Astrocyte of the hippocampus (primary cell): ENCODE data around the gene FILIP1L.
A peak's percentile ranks its signal among the peaks of the same experiment; 100 is the strongest.
"Not testable (repeated sequence)": the region's sequence is repeated elsewhere in the genome, so short reads cannot be mapped to it uniquely, and the experiment has no call there.

Experiments
- DNase-seq: peaks from one replicate; pipeline ENCODE4 v3.0.0; 2011; ENCODE audit warnings: low read depth, low spot score

FILIP1L gene

DNA sequence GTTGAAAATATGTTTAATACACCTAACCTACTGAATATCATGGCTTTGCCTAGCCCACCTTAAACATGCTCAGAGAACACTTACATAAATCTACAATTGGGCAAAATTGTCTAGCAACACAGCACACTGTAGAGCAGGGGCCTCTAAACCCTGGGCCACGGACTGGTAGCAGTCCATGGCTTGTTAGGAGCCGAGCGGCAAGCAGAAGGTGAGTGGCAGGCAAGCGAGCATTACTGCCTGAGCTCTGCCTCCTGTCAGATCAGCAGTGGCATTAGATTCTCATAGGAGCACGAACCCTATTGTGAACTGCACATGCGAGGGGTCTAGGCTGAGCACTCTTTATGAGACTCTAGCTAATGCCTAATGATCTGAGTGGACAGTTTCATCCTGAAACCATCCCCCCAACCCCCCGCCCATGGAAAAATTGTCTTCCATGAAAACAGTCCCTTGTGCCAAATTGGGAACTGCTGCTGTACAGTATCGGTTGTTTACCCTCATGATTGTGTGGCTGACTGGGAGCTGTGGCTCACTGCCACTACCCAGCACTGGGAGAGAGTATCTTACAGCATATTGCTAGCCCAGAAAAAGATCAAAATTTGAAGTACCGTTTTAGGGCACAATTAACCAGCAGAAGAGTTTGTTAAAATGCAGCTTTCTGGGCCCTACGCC, 270.6 kb downstream of the FILIP1L start:
- DNase-seq = peak; percentile 53

DNA sequence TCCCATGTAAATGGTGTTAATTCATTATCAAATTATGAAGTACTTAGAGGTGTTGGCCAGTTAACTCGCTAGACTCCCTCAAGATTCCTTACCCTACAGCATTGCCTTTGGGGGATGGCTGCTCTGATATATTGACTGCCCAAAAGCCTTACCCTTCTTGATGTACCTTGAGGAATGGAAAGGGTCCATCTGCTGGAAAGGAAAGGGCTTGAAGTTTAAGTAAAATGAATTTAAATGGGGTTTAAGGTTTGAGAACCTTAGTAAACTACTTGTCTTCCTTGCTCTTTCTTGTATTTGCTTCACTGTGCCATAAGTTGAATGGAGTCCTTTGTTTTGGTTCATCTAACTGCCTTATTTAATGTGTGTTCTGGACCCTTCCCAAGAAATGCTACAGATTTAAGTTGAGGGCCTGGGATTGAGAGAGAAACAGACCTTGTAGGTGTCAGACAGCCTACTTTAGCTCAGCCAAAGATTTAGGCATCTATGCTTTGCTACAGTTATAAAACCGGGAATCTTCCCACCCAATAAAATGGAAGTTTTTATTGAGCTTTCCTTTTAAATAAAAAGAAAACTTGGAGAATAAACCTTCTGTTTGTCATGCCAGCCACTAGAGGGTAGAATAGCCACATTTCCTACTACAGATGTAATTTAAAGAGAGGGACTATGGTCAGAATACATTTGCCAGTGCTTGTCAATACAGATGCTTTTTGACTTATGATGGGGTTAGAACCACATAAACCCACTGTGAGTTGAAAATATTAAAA, 271.3 kb downstream of the FILIP1L start:
- DNase-seq = peak; percentile 73

DNA sequence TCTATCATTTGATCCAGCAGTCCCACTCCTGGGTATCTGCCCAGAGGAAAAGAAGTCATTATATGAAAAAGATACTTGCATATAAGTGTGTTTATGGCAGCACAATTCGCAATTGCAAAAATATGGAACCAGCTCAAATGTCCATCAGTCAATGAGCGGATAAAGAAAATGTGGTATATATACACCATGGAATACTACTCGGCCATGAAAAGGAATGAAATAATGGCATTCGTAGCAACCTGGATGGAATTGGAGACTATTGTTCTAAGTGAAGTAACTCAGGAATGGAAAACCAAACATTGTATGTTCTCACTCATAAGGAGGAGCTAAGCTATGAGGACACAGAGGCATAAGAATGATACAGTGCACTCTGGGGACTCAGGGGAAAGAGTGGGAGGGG, 272.4 kb downstream of the FILIP1L start:
- not testable (repeated sequence) for DNase-seq

DNA sequence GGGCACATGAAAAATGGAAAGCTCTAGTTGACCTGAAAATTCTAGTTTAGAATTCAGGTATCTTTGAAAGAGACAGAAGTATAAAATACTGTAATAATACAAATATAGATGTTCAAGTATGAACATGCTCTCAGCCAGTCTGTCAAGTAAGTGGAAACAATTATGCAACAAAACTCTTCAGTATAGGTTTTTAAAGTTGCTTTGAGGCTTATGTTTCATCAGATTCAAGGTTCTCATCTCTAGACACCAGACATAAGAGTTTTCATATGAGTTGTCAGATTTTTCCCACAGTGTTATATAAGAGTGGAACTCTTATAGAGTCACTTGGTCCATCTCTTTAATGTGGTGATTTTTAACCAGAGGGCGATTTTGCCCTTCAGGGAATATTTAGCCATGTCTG, 274.7 kb downstream of the FILIP1L start:
- DNase-seq = no peak

DNA sequence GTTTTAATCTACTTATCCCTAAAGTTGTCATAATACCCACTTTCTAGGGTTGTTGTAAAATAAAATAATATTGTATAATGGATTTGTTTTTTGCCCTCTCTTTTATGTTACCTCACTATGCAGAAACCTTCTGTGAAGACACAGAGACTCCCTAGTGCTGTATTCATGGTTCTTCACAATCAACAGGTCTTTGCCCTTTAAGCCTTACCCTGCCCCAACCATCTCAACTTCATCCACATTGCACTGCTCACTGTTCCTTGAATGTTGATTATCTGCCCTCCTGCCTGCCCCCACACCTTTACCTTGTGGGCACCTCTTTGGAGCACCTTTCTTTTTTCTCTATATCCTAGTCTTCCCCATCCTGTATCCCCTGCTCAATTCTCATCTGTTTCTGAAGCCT, 275.5 kb downstream of the FILIP1L start:
- DNase-seq = no peak

DNA sequence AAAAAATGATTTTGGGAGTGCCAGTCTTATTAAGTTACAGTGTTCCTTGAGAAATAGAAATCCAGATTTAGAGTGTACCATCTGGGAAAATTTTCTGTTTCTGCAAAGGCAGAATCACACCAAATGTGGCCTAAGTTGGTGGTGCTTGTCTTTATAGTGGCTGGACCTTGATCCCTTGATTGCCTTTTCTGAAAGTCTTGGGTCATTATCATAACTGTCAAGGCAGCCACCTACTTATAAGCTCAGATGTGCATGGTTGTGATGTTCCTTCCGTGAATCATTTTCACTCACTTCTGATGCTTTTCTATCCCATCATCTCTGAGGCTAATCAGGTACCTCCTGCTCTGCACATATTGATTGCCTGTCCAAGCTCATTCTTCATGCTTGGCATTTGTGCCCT, 276.6 kb downstream of the FILIP1L start:
- DNase-seq = no peak

DNA sequence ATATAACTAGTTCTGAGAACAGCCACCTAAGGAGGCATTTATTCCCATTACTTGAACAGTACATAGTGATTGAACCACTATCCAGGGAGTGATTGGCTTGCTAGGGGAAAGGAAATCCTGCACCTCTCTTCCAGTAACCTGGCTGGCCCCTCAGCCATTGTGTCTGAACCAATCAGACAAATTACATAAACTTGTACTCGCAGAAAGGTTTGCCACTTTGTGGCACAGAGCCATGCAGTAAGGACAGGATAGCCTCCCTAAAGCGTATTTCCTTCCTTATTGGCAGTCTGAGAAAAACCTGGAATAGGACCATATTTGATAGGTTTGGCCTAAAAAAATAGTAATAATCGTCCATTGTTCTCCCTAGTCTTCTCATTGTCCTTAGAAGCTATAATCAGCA, 277.6 kb downstream of the FILIP1L start:
- no peak for DNase-seq

DNA sequence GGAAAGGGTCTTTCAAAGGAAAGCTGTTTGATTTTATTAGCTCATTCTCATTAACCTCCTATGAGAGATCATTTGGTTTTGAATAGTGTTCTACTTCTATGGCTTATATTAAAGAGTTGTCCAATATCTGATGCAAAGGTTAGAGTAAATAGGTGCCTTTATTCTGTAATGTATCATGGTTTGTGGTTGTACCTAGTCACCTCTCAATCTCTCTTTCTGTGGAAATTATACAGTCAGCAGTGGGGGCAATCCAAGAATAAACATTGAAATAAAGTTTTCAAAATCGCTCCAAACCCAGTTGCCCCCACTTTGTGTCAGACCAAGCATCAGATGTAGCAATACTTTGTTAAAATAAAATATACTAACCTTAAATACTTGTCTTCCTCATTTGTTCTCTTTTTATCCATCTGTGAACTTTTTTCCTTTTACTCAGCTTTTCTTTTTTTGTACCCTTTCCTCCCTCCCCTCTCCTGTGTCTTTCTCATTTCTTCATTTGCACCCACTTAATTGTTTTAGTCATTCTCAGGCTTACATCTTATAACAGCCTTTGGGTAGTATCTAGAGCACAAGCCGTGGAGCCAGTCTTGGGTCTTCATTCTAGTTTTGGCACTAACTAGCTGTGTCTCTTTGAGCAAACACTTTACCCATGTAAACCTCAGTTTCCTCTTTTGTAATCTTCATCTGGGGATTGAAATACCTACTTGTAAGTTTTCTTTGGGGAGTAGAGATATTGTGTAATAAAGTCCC, 279.9 kb downstream of the FILIP1L start:
- no peak for DNase-seq

DNA sequence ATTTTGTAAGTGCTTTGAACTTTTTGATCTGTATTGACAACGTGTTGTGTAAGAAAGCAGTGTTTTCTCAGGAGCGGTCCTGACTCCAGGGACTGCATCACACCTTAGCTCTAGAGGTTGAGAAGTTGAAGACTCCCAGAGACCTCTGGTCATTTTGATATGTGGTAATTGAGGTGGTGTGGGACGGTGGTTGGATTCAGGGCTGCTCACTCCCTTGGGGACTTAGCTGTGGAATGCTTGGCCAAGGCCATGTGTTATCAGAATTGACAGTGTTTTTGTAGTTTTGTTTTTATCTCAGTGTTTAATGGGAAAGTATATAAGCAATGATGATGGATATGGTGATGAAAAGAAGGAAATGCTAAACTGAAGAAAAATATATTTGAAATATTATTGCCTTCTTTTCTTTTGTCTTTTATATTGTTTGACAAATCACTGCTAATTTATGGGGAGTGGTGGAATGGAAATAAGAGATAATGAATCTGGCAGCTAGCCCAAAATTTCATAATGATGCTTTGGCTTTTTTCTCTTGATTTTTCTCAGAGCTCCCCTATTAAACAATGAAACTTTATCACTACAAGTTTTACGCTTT, 280.6 kb downstream of the FILIP1L start:
- DNase-seq = no peak

DNA sequence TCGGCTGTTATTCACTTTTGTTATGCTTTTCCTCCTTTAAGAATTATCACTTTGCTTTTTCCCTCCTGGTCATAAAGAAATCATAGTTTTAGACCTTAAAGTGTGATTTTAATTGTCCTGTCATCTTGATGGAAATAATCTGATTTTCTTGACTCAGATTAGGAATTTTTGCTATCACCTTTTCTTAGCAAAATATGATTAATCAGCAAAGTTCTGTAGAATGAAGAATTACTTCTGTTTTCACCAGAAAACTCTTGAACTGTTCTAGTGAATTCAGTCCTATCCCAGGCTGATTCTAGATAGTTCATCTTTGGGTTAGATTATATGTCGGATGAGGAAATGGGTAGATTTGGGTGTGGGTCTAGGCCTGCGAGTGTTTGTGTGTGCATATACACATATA, 284.5 kb downstream of the FILIP1L start:
- no peak for DNase-seq

DNA sequence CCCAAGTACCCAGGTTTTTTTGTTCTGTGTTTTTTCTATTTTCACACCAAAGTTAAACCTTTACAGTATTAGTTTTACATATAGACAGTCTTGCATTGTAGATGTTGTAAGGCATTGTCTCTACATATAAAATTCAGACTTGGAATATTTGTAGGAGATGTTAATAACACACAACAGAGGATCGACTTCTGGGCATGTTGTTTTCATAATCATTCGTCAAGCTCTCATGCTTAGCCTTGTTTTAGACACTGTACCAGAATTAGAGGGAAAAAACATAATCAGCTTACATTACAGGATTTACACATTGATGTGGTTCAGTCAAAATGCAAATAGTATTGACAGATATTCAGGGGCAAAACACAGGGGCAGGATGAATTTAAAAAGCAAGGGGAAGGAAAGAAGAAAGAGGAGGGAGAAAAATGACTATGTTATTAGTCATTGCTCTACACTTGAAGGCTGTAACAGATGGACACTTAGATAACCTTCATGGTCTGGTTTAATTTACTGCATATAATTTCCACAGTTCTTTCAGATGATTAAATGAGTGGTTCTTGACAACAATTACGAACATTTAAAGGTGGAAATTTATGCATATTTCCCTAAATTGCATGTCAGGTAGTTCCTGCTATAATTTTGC, 289.2 kb downstream of the FILIP1L start:
- peak; percentile 34 for DNase-seq

DNA sequence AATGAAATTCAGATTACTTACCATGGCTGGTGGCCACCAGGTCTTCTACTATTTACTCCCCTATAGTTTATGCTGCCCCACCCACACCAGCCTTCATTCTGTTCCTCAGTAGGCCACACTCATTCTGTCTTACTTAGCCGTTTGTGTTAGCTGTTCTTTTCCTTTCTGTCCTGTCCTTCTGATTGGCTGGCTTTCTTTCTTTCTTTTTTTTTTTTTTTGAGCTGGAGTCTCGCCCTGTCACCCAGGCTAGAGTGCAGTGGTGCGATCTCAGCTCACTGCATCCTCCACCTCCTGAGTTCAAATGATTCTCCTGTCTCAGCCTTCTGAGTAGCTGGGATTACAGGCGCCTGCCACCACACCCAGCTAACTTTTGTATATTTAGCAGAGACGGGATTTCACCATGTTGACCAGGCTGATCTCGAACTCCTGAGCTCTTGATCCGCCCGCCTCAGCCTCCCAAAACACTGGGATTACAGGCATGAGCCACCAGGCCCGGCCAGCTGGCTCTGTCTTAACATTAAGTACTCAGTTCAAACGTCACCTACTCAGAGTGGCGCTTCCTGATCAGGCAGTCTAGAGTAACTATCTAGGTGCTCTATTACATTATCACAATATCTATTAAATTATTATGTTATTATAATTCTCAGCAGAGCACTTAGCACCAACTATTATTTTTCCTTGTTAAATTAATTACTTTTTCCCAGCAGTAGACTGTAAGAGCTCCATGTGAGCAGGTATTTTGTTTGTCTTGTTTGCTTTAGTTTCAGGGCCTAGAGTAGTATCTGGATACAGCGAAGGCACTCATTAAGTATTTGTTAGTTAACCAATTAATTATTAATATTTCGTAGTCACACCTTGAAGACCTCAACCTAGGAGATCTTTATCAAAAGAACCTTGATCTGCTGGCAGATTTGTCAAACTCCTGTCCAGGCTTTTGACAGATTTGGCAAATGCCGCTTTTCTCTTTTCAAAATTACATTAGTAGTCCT, 290.3 kb downstream of the FILIP1L start:
- no peak for DNase-seq

DNA sequence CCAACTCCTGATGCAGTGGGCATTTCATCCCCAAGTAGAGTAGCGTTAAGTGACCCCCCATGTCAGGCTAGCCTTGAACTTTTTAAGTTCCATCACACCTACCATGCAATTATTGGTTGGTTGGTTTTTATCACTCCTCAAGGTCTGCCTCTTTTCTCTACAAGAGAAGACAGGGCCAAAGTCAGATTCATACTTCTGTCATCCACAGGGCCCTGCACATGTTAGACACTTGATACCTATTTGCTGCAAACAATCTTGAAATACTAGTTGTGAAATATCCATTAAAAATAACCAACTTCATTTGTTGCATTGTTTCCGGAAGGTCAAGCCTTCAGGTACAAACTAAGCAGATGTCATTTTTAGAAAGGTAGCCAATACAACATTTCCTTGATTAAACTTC, 295.5 kb downstream of the FILIP1L start:
- no peak for DNase-seq

DNA sequence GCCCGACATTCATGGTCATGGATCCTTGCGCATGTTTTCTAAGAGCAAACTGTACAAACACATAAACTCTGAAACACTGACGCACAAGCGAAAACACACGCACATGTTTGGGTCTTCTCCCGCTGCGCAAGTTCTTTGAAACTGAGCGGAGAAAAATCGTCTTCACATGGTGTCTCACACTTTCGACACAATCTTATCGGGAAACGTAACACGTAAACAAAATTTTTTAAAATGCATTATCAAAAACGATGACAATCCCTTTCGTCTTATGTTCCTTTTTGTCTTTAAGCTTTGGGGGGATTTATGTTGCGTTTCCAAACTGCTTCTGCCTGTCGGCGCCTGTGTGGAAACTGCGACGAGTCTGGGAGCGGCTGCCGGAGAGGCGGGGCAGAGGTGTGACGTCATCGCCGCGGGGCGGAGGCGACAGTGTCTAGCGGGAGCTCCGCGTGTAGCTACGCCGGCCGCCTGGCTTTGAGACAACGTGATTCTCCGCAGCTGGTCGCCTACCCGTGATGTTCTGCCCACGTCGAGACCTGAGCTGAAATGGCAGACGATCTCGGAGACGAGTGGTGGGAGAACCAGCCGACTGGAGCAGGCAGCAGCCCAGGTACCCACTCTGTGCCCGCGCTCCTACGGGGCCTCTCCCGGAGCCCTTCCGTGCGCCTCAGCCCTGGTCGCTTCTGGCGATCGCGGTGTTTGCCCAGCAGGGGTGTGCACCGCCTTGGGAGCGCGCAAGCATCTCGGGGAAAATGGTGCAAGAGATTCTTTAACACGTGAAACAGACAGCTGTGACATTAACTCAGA, 296.7 kb downstream of the FILIP1L start, which contains the start of gene CMSS1:
TSS of gene CMSS1 (plus strand) at position 426 of the 804 bp plus-strand sequence.
- peak; percentile 97 for DNase-seq

DNA sequence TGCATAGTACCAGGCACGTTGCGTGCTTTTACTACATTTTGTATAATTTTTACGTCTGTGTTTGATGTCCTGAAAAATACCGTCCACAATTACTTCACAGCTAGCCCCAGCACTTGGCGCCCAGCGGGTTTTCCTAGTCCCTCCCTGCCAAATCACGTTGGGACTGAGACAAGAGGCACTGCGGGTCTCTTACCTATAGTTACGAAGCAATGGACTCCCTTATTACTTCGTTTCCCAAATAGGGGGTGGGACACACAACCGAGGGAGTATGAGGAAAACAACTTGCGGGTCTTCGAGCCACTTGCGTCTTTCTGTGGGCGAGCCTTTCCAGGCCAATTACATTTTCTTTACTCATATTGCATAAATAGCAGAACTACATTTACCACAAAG, 297.3 kb downstream of the FILIP1L start:
- DNase-seq = no peak

DNA sequence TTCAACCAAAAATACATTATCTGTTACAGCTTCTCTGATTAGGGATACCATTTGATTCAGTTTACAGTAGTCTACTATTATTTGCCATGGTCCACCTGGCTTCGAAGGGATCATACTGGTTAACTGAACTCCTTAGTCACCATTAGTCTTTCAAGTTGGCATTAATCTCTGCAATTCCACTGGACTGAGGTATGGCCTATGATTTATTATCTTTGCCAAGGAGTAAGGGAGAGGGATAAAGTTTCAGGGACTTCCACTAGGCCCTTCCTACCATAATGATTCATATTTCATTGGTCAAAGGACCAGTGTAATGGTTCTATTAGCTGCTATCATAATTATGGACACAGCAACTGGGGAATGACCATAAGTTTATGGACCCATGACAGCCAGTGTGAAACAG, 303.9 kb downstream of the FILIP1L start:
- no peak for DNase-seq

DNA sequence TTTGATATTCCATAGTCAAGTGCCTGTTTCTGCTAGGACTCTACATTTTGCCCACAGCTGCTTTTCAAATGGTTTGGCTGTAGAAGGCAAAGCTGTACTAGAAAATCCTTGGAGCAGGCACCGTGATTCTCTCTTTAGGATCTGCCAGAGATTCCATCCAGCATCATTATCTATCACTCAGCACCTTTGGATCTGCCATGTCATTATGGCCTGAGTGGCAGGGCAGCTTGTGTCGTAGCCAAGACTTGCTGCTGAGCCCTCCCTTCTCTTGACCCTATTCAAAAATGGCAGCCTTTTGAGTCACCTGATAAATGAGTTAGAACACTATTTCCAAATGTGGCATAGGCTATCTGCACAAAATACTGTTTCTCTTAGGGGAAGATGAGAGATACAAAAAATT, 304.7 kb downstream of the FILIP1L start:
- DNase-seq = no peak

DNA sequence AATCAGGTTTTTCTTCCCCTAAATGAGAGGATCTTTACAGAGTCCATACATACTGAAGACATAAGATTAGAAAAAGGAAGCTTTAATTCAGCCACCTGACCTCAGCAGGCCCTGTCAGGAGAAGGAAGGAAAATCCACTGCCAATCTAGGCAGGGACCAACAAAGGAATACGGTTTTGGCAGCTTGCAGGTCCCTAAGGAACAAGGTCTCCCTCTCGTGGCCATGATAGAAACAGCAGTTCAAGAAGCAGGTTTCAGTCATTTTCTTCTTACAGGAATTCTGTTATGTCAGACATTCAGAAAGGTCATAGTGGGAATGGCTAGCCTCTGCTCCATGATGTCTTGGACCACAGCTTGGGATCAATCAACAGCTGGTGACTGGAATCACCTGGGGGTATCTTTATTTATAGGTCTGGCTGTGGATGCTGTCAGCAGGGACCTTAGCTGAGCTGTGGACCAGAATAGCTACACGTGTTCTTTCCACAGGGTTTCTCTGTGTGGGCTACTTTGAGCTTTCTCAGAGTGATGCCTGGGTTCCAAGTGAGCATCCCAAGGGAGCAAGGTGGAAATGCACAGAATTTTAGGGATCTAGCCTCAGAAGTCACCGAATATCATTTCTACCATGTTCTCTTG, 306.0 kb downstream of the FILIP1L start:
- DNase-seq = peak; percentile 88

DNA sequence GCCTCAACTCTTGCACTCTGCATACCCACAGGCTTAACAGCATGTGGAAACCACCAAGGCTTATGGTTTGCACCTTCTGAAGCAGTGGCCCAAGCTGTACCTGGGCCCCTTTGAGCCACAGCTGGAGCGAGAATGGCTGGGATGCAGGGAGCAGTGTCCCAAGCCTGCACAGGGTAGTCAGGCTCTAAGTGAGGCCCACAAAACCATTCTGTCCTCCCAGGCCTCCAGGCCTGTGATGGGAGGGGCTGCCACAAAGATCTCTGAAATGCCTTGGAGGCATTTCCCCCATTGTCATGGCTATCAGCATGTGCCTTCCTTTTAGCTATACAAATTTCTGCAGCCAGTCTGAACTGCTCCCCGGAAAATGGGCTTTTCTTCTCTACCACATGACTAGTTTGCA, 309.1 kb downstream of the FILIP1L start:
- DNase-seq = no peak
